MV-4-11 (cell line): Measurements from ENCODE around the gene TUBB1.
"Not testable (repeated sequence)": the region's sequence is repeated elsewhere in the genome, so short reads cannot be mapped to it uniquely, and the experiment has no call there.

Experiments
- DNase-seq: peaks from one replicate; lab custom pipeline; 2025; lab: John Stamatoyannopoulos, UW

TUBB1 gene

DNA sequence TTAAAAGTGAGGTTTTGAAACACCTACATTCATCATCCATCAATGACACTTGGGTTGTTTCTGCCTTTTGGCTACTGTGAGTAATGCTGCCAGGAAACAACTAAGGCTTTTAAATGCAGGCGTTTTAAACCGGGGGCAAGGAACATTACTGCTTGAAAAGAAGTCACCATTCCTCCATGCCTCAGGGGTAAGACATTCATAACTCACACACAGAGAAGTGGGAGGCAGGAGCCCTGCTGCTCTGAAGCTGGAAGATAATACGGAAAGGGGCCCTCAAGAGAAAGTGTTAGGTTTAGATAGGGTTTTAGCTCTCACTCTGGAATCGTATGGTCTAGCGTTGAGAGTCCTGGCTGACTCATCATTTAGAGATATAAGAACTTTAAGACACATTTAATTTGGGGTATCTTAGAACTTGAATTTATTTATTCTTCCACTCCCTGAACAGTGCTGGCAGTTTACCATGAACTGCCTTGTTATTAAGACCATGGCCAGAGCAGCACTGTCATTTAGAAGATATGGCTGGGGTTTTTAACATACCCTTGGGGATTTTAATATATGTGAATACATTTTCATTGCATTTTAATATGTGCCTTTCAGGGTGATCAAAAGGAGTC is 1.8 kb downstream of the TUBB1 start:
- DNase-seq, result no peak

DNA sequence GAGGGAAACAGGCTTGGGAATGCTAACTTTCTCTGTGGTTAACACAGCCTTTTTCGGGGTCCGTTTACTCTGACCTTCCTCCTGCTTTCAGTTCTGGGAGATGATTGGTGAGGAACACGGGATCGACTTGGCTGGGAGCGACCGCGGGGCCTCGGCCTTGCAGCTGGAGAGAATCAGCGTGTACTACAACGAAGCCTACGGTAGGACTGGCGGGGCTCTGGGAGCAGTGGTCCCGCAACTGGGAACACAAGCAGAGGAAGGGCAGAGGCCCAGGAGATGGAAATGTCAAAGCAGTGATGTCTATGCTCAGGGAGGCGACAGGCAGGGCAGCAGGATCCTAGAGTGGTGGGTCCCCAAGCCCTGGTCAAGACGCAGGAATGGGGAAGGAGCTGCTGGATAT is 3.5 kb downstream of the TUBB1 start:
- no peak for DNase-seq

DNA sequence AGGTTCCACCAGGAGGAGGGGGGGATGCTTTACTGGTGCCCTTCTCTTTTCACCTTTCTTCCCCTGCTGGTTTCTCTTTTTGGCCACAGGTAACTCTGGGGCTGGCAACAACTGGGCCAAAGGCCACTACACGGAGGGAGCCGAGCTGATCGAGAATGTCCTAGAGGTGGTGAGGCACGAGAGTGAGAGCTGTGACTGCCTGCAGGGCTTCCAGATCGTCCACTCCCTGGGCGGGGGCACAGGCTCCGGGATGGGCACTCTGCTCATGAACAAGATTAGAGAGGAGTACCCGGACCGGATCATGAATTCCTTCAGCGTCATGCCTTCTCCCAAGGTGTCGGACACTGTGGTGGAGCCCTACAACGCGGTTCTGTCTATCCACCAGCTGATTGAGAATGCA is 4.4 kb downstream of the TUBB1 start:
- no peak for DNase-seq

DNA sequence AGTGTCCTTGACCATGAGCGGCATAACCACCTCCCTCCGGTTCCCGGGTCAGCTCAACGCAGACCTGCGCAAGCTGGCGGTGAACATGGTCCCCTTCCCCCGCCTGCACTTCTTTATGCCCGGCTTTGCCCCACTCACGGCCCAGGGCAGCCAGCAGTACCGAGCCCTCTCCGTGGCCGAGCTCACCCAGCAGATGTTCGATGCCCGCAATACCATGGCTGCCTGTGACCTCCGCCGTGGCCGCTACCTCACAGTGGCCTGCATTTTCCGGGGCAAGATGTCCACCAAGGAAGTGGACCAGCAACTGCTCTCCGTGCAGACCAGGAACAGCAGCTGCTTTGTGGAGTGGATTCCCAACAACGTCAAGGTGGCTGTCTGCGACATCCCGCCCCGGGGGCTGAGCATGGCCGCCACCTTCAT is 4.9 kb downstream of the TUBB1 start:
- no peak for DNase-seq

DNA sequence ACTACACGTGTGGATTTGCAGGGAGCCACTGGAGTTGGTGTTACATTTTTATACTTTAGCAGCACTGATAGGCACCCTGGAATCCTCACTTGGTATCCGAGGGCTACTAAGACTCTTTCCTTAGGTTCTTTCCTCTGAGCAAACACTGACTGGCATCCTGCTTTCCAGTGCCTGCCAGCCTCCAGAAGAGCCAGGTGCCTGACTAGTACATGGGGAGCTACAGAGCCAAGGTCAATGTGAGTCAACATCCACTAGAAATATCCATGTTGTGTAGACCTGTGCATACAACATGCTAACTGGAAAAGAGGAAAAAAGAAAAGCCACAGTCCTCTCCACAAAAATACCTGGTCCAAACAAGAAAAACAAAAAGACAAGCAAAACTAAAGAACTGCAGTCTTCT is 5.9 kb downstream of the TUBB1 start:
- no peak for DNase-seq

DNA sequence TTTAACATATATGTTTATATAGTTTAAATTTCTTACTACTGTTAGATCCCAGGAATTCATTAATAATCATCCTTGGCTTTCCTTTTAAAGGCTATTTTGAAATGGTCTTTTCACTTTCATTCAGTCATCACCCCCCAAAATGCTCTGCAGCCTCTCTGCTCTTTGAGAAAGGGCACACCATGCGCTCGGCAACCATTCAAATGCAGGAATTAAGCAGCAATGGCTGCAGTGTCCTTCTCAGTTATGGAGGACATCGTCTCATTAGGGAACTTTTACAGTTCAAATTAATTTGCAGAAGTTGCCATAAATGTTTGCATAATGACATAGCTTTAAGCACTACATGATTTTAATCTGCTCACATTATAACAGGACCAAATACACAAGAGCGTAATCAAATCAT is 6.3 kb downstream of the TUBB1 start:
- no peak for DNase-seq

DNA sequence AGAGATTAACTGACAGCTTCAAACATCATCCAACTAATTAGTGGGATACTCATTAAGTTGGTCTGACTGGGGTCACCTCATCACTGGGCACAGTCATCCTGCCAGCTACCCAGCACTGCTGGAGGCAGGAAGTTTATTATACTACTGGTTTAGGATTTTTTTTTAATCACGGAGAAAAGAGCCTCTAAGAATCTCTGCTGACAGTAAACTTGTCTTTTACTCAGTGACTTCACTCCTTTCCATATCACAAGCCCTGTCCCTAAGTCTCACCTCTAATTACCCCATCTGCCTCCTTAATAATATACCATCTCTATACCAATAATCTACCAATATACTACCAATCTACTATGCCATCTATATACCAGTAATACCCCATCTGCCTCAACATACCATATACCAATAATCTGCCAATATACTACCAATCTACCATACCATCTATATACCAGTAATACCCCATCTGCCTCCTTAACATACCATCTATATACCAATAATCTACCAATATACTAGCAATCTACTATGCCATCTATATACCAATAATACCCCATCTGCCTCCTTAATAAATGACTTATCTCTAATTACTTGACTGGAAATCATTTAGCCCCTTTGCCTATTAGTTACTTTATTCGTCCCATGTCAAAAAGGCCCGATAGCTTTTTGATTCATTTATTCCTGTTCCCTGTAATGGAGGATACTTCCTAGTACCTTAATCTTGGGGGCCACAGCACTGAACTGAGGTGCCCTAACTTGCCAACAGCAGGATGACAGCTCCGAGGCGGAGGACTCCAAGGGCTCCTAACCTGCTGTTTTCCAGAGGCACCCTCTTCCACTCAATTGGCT is 7.9 kb downstream of the TUBB1 start:
- no peak for DNase-seq

DNA sequence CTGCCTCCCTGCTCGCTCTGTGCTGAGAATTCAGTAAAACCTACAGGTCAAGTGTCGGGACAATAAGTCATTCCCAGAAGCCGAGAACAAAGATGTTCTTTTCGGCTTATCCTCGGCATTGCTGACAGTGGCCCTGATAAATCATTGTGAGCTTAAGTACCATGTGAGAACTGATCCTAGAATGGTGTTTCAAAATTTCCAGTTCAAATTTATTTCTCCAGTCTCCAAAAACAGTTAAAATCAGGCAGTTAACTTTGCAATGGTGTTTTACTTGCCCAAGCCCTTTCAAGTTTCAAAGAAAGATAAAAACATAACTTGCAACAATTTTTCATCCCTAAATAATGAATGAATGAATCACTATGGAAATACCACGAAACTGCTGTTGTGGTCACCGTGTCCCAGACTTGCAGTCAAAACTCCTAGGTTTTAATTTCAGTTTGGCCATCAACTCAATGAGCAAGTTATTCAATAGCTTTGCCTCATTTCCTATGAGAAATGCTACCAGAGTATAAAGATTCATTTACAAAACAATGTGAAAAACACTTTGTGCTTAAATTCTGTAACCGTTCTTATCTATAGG is 8.6 kb downstream of the TUBB1 start:
- DNase-seq, result no peak

DNA sequence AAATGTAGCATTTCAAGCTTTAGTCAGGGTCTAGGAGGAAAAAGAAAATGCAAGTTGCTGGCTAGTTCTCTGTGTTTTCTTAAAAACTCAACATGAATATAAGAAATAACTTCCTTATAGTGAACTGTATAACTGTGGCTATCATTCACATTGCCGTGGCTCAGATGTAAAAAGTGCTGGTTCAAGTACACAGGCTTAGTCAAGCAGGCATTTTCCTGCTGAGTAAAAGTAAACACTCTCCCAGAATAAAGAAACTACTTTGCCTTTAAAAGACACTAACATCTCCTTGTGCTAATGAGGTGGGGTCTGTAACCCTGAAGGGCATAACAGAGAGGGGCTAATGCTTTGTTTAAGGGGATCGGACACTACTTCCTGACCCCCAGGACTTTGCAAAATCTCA is 9.6 kb downstream of the TUBB1 start:
- no peak for DNase-seq

DNA sequence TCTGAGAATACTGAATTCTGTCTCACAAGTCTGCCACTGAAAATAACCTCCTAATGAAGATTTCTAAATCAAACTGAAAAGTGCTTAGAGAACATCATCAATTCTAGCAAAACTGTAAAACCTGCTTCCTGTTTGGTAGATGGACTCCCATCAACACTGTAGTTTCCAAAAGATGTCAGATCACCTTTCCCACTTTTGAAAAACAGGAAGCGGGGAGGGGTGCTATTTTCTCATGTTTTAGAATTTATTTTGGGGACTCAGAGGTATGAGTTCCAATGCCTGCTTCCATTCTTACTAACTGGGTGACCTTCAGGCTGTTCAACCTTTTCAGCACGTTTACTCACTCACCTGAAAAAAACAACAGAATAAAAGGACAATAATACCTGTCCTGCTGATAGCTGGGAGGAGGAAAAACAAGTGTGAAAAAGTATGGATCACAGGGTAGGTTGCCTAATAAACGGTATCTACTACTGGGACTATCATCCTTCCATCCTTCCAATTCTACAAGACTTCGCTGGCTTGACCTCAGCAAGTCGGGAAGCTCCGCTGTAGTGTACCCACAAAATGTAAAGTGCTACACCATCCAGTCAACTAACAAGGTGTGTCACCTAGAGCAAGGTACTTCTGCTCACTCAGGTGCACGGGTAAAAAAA is 11.8 kb downstream of the TUBB1 start:
- DNase-seq, result no peak

DNA sequence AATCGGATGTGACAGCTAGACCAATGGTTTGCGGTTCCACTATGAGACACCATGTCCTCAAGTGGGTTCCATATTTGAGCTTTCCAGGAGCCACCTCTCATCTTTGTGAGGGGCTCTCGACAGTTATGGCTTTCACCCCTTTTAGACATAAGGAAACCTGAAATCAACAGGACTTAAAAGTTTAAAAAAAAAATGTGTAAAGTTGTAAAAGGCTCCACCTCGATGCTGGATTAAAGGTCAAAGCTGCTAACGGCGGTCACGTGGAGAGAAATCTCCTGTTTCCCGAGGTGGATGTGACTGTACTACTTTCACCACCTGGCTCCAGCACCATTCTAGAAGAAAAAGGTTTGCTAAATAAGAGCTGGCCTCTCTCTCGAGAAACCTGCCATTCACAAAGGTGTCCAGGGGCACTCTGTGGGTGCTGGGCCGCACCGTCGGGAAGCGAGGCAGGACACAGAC is 12.4 kb downstream of the TUBB1 start:
- DNase-seq, result no peak

DNA sequence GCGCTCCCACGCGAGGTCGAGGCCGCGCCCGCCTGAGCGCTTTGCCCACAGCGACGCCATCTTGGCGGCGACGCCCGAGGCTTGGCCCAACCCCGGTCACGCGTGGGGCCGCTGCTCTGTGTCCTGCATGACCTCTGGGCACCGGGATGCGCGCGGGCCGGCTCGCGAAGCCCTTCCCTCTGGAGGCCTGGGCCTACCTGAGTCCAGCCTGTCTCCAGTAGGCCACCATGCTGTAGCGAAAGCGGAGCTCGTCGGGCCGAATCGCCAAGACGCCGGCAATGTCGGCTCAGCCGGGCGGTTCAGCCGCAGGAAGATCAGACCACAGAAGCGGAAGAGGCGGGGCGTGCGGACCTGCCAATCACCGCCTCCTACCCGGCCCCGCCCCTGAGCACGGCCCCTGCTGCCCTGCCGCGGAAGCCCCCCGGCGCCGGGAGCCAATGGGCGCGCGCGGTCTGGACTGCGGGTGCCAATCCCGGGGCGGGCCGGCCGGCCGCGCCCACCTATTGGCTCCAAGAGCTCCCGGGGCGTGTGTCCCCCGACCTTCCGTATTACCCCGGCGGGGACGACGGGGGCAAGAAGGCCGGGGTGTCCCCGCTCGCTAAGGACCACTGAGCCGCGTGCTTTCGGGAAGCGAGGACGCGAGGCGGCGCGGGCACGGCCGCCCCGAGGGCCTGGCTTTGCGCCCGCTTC is 12.9 kb downstream of the TUBB1 start, which contains the start of gene ATP5F1E:
Gene ATP5F1E, minus strand, starts transcription at position 313 of the 690 bp plus-strand sequence. Its CDS starts 84 bp downstream, at position 229.
- DNase-seq, result peak; percentile 94

DNA sequence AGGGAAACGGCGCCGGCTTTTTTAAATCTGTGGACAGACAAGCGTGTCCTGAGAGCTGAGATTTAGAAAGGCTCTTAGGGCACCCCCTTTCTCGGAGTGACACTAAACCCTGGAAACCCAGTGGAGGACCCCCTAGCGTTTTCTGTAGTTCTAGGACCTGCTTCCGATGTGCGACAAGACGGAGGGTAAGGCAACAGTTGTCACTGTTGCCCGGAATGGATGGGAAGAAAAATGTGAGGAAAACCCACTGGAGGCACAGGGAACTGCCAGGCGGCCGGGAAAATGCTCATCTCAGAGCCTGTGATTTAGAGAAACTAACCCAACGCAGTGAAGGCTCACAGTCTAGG is 13.5 kb downstream of the TUBB1 start:
- DNase-seq, result no peak

DNA sequence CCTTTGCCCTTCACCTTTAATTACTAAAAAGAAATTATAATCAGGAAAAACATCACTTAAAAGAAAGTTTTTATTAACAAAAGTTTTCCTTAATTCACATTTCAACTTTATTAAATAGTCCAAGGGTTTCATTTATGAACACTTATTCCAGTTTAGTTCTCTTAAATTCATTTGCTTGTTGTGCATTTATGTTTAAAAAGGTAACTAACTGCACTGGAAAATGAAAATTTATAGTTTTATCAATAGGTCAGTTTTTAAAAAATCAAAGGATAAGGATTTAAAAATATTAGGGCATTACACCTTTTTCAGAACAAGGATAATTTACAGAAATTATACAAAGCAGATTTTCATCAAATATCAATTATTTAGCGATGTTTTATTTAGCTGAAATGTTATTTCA is 13.9 kb downstream of the TUBB1 start:
- DNase-seq, result no peak

DNA sequence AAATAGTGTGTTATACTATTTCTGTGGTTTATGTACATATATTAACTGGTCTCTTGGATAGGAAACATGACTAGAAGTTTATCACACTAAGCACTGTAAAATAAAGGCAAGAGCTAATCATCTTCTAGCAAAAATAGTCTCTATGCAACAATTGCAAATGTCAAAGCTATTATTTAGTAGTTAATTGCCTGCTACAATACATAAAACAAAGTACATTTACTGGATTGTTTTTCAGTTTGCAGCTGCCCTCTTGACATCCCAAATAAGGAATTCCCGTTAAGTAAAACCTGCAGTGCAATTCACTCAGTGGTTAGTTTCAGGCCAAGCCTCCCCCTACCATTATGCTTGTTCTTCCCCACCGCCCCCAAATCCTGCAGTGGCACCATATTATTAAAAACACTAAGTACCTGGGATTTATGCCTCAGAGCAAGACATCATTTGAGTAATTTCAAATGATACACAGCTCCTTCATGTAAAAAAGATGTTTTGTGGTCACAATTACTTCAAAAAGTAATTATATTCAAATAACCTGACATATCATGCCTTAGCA is 14.5 kb downstream of the TUBB1 start:
- DNase-seq, result no peak

DNA sequence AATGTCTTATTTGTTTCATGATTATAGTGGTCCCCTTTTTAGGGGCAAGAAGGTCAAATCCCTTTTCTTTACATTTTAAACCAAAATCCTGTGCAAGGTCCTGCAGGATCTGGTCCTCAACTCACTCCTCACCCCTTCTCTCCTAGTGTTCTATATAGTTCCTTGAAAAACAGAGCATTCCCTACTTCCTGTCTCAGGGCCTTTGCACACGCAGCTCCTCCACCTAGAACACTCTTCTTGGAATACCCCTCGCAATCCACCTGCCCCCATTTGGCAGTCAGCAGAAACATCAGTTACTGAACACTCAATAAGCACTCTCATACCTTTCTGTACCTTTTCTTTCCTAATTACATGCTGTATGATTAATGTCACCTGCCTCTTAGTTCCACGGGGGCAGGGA is 16.2 kb downstream of the TUBB1 start:
- DNase-seq, result no peak

DNA sequence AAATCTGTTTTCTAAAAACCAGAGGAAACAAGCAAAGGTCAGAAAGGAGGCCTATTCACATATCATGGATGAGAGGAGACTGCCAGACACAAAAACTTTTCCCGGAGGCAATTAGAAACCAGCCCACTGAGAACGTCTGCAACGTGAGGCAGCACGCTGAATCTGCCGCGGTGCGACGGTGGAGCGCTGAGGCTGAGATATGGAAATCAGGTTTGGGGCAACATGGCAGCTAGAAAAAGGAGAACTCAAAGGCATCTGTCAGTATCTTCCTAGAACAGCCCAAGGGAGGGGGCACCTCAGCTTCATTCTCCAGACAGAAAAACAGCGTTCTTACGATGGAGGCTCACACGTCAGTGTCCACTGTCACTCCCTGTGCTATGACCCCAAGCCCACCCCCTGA is 18.2 kb downstream of the TUBB1 start:
- no peak for DNase-seq

DNA sequence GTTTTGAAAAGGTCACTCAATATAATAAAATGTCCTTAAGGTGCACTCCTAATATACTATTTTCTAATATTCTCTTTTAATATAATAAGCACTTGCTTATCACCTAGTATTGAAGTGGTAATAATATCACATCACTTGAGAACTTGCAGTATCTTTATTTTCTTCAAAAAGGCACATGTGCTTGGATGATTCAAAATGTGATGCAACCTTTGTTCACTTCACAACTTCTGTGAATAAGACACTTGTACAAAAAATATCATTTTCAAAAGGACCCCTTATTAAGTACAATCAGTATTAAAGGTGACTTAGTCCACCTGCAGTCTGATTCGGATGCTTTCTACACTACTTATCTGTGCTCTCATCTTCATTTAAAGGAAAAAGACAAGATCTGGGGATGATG is 20.0 kb downstream of the TUBB1 start:
- no peak for DNase-seq

DNA sequence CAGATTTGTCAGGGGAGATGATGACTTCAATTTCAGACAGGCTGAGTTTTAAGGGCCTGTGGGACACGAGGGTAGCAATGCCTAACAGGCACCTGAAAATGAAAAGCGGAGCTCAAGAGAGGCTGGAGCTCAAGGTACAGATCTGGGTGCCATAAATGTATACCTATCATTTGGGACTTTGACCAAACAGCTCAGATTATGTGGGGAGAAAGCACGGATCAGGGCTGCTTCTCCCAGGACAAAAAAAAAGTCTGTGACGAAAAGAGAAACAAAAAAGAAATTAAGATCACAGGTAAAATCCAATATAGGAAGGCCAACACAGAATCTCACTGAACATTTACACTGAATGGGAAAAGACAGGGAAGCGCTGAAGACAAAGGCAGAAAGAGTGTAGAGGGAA is 21.4 kb downstream of the TUBB1 start:
- no peak for DNase-seq

DNA sequence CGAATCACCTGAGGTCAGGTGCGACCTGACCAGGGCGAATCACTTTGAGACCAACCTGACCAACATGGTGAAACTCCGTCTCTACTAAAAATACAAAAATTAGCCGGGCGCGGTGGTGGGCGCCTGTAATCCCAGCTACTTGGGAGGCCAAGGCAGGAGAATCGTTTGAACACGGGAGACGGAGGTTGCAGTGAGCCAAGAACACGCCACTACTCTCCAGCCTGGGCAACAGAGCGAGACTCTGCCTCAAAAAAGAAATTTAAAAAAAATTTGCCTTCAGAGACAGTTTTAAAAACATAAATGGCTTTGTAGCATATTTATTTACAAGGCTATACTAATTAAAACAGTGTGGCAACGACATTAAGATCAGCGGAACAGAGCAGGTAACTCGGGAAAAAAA is 22.3 kb downstream of the TUBB1 start:
- not testable (repeated sequence) for DNase-seq

DNA sequence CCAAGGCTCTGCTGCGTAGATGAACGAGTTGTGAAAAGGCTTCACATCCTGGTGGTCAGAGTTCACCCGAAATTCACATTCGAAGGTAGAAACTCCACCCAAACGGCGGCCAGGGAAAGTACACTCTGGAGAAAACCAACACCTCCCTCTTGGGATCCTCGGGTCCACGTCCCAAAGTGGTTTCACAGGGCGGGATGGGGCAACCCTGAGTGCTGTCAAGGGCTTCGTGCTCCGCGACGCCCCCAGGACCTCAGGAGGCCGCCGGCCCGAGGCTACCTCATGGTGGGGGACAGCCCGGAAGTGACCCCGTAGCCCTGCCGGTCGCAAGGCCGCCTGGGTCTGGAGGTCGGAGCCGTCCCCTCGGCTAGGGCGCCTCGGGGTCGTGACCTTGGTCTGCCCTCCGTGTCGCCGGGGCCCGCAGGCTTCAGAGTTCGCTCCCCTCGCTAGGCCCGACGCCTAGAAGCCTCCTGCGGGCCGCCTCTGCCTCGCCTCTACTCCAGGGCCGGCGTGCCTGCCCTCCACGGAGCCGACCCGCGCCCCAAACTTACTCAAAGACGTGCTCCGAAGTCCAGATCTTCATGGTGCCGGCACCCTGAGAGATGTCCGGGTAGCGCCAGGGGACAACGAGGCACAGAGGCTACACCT is 23.0 kb downstream of the TUBB1 start, which contains the start of gene PRELID3B:
Gene PRELID3B, minus strand, starts transcription at position 636 of the 645 bp plus-strand sequence. Its CDS starts 56 bp downstream, at position 580.
- DNase-seq, result peak; percentile 22
